ENCODE measurements around the gene ADCY9. TPM values are rescaled to one million over a fixed set of nuclear protein-coding genes. Genes with fewer than 3 reads are reported as not detected.

Gene ADCY9
- total and polyA plus RNA-seq, 2 experiments from 2014 or later, result 2.2 to 18.3 TPM

GRCh38 chr16:4071686-4072561, 44.3 kb downstream of the ADCY9 start (continued):
- TF ChIP-seq REST (IDR thresholded peaks at IDR 0.05; ENCODE audit: unreplicated experiment), result no peak
- no peak for TF ChIP-seq EZH2phosphoT487 (IDR thresholded peaks at IDR 0.05; ENCODE audit: unreplicated experiment)

GRCh38 chr16:4070936-4071335, 45.3 kb downstream of the ADCY9 start:
- no peaks in the 10 kb centered on the region for H3K79me2 ChIP-seq (replicated peaks; ENCODE audit: insufficient read depth)
- no peaks in the 10 kb centered on the region; the same call in 1 of the 3 replicates for H3K4me1 Mint-ChIP-seq
- no peaks in the 10 kb centered on the region for H3K9me3 Mint-ChIP-seq
- no peak overlapping the region for H3K4me2 ChIP-seq
- no peak overlapping the region for H3K27ac Mint-ChIP-seq
- H3K36me3 ChIP-seq (ENCODE audit: insufficient read depth), result no peaks in the 10 kb centered on the region
- H3K27me3 Mint-ChIP-seq (ENCODE audit: insufficient read depth, low read depth, poor library complexity), result peaks cover 8% of the 10 kb centered on the region
- DNase-seq (ENCODE audit: low spot score) (no peak), ATAC-seq (no peak)
- no peak overlapping the region for H2AFZ ChIP-seq
- no peak for TF ChIP-seq CREB1 (CRISPR knock-in tag; IDR thresholded peaks at IDR 0.05; ENCODE audit: low read depth)
- no peak for TF ChIP-seq REST (IDR thresholded peaks at IDR 0.05; ENCODE audit: unreplicated experiment)
- no peak for TF ChIP-seq NANOG (IDR thresholded peaks at IDR 0.05; ENCODE audit: borderline replicate concordance)
- H3K27ac ChIP-seq (ENCODE audit: low read depth), result no peak overlapping the region
- H3K4me3 ChIP-seq, result no peak overlapping the region
- 0 out of 2 replicates have a peak, but pooled peaks cover 2% of the 10 kb centered on the region for H3F3A ChIP-seq (replicated peaks; ENCODE audit: low read depth)
- no peaks in the 10 kb centered on the region for H4K20me1 ChIP-seq (replicated peaks; ENCODE audit: insufficient read depth)
- peaks cover 3% of the 10 kb centered on the region; the same call in 1 of the 2 replicates for H3K4me1 ChIP-seq (ENCODE audit: insufficient read depth)
- no peaks in the 10 kb centered on the region for H3K27me3 ChIP-seq (ENCODE audit: insufficient read depth)
- H3K9me2 ChIP-seq (ENCODE audit: insufficient read depth), result no peaks in the 10 kb centered on the region
- H3K36me3 Mint-ChIP-seq (ENCODE audit: low read depth), result no peaks in the 10 kb centered on the region
- H3K4me3 Mint-ChIP-seq, result no peak overlapping the region

Data from GM23338 (cell line).